AG04450 (cell line): ENCODE results near the gene PGLYRP3. TPM values are rescaled to one million over a fixed set of nuclear protein-coding genes. Genes with fewer than 3 reads are reported as not detected.

Experiments used
- CTCF ChIA-PET: fragments of 300-600, 350-600 bp; formaldehyde crosslinking; extraction: SDS; loops from one replicate; lab custom pipeline; 2022; ENCODE audit warnings: antibody characterized with exemption, inconsistent platforms; lab: Charles Lee
- POLR2A ChIA-PET: fragments of 350-600 bp; formaldehyde crosslinking; extraction: SDS; loops from one replicate; lab custom pipeline; 2021; ENCODE audit warnings: antibody characterized with exemption, inconsistent platforms; lab: Yijun Ruan, JAX
- DNase-seq: peaks from one replicate; pipeline ENCODE4 v3.0.0-alpha.2; 2011; ENCODE audit warnings: low read depth, low spot score
- H3K27ac ChIP-seq: one replicate; pipeline ENCODE4 v1.5.1; 2012; ENCODE audit warnings: low read depth, low read length, control low read depth
- H3K27me3 ChIP-seq: one replicate; pipeline ENCODE4 v1.6.0; 2012; ENCODE audit warnings: low read length; ENCODE audit not compliant: control insufficient read depth, insufficient read depth
- H3K4me3 ChIP-seq: 2 replicates; pipeline ENCODE4 v1.5.1; 2011; ENCODE audit warnings: mild to moderate bottlenecking, low read depth, low read length, control low read depth
- H3K9me3 ChIP-seq: 2 replicates; pipeline ENCODE4 v1.5.1; 2012; ENCODE audit warnings: low read length; ENCODE audit not compliant: control insufficient read depth, insufficient read depth
- CTCF ChIP-seq: IDR thresholded peaks from 2 replicates; pipeline ENCODE4 v1.5.1; 2011; ENCODE audit warnings: low read depth, low read length, control low read depth, inconsistent platforms
- polyA plus RNA-seq: library from polyadenylated mRNA; depleted of rRNA; stranded (reverse); fragments of >200 nt; gene quantifications from 2 replicates; pipeline ENCODE4 v1.2.3, GENCODE V29; 2011

PGLYRP3 gene
- polyA plus RNA-seq, 1 experiment = not detected

GRCh38 chr1:153353226-153353947 lies 40.6 kb upstream of the PGLYRP3 start:
- Histone ChIP-seq H3K27ac (no peak overlapping the region), H3K4me3 (no peak overlapping the region), H3K9me3 (peaks cover 2% of the 10 kb centered on the region; the same call in 1 of the 2 replicates), H3K27me3 (peaks cover 6% of the 10 kb centered on the region)
- CTCF ChIA-PET = interaction anchor here (0.7 to 8.5 kb wide), 26 partner anchors 10 to 633 kb away, joined by 3 to 354 read pairs (median 8); partner anchors contain the start of genes RAB13, S100A12 and S100A16
- DNase-seq = no peak
- TF ChIP-seq CTCF = peak; percentile 44
- POLR2A ChIA-PET = interaction anchor here (0.6 kb wide), 1 partner anchor 318 kb away, joined by 4 read pairs; no protein-coding TSS in a partner anchor

- ChIA-PET CTCF (interaction anchor here (0.6 to 8.5 kb wide), 41 partner anchors 10 to 1352 kb away, joined by 3 to 354 read pairs (median 5); partner anchors contain the start of genes DENND4B, RAB13, S100A12 and S100A13), POLR2A (interaction anchor here (0.6 kb wide), 1 partner anchor 319 kb away, joined by 4 read pairs; no protein-coding TSS in a partner anchor)
- H3K27ac ChIP-seq = no peak overlapping the region
- peaks cover 6% of the 10 kb centered on the region for H3K27me3 ChIP-seq
- H3K9me3 ChIP-seq = peaks cover 2% of the 10 kb centered on the region; the same call in 1 of the 2 replicates
- H3K4me3 ChIP-seq = no peak overlapping the region
- DNase-seq = peak; percentile 30
- peak; percentile 93 for TF ChIP-seq CTCF
These were observed 39.8 kb upstream of the PGLYRP3 start for GRCh38 chr1:153352523-153352922.

DNA sequence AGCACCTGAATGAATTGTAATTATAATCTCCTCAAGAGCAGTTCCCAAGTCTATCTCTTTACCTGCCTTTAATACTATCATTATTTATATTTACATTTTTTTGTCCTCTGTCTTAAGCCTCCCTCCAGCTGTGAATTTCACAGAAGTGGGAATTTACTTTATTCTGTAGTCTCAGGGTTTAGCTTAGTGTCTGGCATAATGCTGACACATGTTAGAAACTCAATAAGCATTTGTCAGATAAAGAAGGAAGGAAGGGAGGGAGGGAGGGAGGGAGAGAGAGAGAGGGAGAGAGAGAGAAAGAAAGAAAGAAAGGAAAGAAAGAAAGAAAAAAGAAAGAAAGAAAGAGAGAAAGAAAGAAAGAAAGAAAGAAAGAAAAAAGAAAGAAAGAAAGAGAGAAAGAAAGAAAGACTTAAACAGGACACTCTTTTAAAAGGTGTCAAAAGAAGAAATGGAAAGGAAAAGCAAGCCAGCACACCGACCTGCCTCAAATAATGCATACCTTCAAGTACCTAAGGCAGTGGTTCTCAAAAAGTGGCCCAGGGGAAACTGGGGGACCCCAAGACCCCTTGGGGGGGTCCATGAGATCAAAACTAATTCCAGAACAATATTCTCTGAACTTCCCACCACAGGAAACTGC lies 37.7 kb upstream of the PGLYRP3 start:
- ChIA-PET POLR2A (no interaction called here), CTCF (interaction anchor here (0.7 kb wide), 2 partner anchors 218 to 242 kb away, joined by 3 to 10 read pairs; no protein-coding TSS in a partner anchor)
- Histone ChIP-seq H3K4me3 (no peak overlapping the region), H3K9me3 (peaks cover under 1% of the 10 kb centered on the region; the same call in 1 of the 2 replicates), H3K27ac (no peak overlapping the region), H3K27me3 (peaks cover 6% of the 10 kb centered on the region)
- TF ChIP-seq CTCF = no peak
- no peak for DNase-seq

- Histone ChIP-seq H3K27me3 (peaks cover 6% of the 10 kb centered on the region), H3K4me3 (no peak overlapping the region)
- CTCF ChIA-PET = interaction anchor here (0.7 to 1.5 kb wide), 3 partner anchors 145 to 243 kb away, joined by 3 to 10 read pairs (median 8); no protein-coding TSS in a partner anchor
These were observed 36.9 kb upstream of the PGLYRP3 start for GRCh38 chr1:153349363-153350320.

More at GRCh38 chr1:153349363-153350320, 36.9 kb upstream of the PGLYRP3 start:
- no peak overlapping the region for H3K27ac ChIP-seq
- DNase-seq = no peak
- POLR2A ChIA-PET = no interaction called here
- TF ChIP-seq CTCF = no peak
- no peaks in the 10 kb centered on the region for H3K9me3 ChIP-seq
